Eye (tissue), 1 donor: ENCODE measurements around the gene ACOT11.

Source experiments
- DNase-seq: peaks from one replicate; pipeline ENCODE4 v3.0.0-alpha.2; 2015

The ACOT11 gene

DNA sequence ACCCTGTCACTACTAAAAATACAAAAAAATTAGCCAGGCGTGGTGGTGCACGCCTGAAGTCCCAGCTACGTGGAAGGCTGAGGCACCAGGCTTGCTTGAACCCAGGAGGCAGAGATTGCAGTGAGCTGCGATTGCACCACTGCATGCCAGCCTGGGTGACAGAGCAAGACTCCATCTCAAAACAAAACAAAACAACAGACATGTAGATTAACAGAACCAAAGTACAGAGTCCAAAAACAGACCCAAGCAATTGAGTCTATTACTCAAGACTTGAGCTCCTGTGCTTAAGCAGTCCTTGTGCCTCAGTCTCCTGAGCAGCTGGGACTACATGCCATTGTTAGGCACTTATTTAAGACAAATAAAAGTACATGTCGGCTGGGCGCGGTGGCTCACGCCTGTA lies 9.5 kb upstream of the ACOT11 start:
- DNase-seq, result no peak

DNA sequence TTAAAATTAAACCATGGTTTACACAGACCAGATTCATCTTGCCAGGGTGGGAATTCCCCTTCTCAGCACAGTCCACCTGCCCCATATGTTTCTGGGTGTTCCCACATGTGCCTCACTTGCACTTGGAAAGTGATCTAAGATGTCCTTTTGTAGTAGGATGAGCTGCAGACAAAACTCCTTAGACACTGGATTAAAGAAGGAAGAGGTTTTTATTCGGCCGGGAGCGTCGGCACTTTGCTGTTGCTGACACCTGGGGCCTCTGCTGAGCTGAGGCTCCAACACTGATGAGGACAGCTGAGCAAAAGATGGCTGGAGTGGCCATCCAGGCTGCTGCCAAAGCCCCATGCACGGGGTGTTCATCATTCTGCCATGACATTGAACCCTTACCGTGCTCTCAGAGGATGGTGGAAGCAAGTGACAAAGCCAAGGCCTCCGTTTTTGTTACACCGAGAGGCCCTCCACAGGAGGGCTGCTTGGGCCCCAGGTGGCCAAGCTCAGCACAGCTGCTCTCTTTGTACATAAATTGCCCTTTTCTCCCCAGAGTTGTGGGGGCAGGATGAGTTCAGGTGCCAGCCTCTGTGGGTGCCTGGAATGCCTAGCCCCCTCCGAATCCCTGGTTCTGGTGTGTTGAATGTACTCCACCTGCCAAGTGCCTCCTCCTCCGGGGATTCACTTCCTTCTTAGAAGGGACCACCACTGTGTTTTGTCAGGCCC lies 7.3 kb upstream of the ACOT11 start:
- peak; percentile 17 for DNase-seq

DNA sequence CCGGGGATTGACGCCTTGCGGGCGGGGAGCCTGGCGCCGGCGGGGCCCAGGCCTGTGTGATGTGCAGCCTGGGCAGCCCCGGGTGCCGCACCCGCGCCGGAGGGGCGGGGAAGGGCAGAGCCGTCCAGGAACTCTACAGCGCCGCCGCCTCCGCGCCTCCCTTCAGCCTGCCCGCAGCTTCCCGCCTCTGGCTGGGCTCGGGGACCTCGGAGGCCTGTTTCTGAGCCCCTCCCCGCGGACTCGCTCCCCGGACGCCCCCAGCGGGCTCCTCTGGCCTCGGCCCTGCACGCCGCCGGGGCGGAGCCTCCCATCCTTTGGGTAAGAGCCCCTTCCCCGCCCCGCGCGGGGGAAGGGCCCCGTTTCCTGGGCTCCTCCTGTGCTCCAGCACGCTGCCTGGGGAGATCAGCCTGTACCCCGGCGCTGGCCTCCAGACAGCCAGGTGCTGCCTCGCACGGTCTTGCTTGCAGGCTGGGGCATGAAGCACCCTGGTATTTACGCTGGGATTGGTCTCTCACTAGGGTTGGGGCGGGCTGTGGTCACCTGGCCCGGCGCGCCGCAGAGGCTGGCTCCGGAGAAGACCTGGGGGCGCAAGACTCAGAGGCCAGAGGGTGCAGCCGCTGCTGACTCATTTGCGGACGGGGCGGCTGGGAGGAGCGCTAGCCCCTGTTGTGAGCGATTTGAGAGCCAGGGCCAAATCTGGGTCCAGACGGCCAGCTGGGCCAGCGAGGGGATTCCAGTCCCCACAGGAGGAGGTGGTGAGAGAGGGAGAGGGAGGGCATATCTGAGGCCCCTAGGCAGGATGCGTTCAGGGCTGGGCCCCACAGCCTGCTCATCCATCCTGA lies 5.7 kb upstream of the ACOT11 start:
- peak; percentile 91 for DNase-seq

DNA sequence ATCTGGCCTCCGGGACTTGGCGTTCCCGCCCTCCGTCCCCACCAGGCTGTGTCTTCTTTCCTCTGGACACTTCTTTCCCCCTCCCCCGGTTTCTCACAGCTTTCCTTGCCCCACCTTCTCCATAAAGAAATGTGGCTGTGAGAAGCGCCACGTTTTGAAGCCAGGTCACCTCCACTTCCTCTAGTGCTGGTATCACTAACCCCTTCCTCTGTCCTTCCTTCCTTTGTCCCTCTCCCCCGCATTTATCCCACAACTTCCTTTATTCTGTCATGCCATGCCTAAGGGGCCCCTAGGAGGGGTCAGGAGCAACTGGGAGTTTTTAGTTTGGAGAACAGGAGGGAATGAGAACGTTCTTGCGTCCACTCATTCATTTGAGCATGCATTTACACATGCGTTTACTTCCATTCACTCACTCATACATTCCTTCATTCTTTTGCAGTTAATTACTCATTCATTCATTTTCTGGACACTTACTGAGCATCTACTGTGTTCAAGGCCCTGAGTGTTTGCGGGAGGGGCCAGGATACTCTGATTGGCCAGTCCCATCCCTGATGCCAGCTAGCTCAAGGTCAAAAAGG lies 5.0 kb upstream of the ACOT11 start:
- peak; percentile 67 for DNase-seq

DNA sequence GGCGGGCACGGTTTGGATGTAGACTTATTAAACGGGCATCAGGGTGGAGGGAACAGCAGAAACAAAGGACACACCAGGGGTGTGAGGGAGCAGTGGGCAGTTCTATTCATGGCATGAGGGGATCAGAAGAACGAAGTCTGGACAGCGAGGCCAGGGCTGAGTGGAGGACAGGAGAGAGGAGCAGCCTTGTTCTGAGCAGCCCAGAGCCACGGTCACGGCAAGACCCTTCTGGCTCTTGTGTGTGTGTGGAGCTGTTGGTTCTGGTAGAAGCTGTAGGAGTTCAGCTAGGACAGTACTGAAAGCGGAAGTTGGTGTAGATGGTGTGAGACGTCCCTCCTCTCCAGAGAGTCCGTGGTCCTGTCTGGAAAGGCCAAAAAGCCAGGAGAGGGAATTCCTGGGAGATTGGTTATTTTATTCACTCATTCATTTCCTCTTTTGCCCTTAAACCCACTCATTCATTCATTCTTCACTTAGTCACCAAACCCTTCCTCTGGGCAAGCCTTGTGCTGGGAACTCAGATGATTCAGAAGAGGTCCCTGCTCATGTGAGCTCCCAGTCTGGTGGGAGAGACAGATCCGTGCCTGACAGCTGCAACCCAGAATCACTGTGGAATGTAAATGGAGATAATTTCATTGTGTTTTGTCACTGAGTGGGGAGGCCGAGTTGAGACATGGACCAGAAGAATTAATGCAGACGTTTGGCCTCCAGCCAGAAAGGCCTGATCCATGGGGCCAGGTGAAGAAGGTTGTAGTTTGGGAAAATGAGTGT lies 4.1 kb upstream of the ACOT11 start:
- DNase-seq, result peak; percentile 81

DNA sequence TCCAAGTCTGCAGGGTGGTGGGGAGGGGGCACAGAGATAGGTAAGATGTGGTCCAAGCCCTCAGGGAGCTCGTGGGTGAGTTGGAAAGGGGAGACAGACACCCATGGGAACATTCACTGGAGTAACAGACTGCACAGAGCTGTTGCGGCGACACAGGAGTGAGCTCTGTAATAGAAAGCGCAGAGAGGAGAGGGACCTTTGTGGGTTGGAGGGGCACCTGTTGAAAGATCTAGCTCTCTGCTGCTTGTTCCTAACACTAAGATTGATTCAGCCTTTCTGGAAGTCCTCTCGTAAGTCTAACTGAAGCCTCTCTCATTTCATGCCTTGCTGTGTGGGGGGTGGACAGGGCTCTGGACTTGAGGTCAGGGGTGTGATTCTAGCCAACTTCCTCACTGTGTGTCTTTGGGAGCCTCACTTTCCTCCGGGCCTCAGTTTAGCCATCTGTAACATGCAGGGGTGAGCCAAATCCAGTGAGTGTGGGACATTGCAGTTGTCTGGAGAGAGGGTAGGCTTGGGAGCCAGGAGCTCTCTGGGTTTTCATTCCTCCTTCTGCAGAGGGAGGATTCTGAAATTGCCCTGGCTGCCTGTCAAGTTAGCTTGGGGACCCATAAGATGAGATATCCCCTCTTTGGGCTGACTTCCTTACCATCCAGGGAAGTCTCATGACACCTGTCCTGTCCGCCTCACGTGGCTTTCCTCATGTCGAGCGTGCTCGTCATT lies 2.0 kb upstream of the ACOT11 start:
- DNase-seq, result no peak

DNA sequence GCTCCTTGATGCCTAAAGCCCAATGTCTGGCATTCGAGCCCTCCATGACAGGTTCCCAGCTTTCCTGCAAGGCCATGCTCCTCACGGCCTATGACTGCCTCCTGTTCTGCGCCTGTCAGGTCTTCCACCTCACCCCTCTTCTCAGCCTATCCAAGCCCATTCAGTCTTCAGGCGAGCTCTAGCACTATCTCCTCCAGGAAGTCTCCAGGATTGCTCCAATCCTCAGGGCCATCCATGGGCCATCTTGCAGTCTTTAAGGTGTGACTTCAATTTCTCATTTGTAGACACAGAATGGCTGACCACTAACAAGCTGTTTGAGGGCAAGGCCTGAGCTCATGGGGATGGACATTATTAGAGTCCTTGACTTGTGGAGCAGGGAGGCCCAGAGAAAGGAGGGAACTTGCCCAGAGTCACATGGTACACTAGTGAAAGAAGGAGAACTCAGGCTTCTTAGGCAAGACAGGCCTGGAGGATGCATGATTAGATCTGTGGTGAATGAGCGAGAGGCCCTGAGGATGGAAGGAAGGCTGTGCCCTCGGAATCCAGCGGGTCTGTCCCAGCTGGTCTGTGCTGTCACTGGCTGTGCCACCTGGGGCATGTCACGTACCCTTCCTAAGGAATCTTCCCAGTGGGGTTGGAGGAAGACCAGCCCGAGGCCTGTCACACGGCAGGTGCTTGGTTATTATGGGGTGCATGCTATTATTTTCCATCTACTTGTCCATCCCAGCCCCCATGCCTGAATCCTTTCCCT lies 1.2 kb upstream of the ACOT11 start:
- DNase-seq, result no peak

DNA sequence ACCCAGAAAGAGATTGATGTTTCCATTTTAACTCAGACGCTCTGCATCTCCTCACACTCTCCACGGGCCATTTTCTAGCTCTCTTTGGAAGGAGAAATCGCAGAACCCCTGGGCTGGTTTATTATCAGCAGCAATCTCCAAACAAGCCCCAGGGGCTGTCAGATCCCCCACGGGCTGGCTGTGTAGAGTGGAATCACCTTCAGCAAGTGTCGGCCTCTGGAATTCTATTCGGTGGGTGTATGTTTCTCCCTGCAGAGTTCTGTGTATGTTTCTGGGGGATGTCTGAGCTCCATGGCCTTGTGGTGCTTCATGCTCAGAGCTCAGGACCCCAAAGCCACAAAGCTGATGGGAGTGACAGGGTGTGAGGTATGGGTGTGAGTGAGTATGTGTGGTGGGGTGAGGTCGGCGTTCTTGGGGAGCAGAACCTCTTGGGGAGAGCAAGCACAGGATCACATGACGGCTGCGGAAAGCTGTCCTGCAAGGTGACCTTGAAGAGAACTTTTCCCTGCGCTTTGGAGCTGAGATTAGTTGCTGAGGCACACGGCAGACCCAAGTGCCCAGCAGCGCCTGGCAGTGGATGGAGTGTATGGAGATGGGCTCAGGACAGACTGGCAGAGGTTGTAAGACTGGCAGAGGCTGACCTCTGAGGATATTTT lies 489 bp downstream of the ACOT11 start:
- peak; percentile 50 for DNase-seq

DNA sequence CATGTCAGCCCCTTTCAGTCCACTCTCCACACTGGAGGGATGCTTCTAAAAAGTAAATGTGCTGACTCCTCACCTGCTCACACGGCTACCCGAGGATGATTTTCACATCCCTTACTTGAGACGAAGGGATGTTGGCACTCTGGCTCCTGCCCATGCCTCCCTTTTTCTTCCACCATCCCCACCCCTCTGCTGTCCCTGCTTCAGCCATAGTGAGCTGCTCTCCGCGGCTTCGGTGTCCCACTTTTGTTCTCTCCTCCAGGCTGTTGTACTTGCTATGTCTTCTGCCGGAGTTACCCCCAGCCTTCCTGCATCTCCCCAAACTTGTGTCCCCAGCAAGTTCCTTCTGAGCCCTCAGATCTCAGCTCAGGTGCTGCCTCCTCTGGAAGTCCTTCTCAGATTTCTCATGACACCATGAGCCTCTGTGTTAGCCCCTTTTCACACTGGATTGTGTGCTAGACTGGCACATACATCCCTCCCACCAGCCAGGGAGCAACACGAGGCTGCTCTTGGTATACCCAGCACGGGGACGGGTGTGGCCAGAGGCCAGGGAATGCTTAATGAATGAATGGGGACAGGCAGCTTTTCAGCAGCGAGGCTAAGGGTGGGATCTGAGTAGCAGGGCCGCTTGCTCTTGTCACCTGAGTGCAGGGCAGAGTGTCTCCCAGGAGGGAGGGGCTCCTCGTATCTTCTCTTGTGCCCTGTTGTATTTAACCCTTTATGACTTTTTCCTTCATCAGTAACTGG lies 1.3 kb downstream of the ACOT11 start:
- DNase-seq, result no peak

DNA sequence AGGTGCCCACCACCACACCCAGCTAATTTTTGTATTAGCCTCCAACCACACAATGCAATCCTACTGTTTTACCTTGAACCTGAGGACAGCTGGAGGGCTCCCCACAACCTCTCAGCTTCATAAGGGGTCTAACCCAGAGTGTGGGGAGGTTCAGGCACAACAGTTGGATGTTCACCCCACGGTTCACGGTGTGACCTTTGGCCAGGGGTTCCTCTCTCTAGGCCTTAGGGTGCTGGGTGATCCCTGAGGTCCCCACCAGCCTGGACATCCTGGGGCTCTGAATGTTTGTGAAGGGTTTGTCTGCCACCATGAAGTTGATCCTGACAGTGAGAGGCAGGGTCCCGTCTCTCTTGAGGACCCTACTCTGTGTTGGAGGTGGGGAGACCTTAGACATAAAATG lies 3.9 kb downstream of the ACOT11 start:
- DNase-seq, result no peak

DNA sequence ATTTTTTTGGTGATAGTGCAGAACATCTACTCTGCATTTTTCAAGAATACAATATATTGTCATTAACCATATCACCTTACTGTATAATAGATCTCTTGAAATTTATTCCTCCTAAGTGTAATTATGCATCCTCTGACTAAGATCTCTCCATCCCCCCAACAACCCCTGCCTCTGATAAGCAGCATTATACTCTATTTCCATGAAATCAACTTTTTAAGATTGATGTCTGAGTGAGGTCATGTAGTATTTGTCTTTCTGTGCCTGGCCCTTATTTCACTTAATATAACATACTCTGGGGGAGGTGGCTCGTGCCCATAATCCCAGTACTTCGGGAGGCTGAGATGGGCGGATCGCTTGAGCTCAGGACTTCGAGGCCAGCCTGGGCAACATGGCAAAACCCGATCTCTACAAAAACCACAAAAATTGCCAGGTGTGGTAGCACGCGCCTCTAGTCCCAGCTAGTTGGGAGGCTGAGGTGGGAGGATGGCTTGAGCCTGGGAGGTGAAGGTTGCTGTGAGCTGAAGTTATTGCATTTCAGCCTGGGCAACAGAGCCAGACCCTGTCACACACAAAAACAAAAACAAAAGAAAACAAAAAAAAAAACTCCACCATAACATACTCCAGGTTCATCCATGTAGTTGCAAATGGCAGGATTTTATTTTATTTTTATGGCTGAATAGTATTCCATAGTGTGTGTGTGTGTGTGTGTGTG lies 5.7 kb downstream of the ACOT11 start:
- DNase-seq, result no peak

DNA sequence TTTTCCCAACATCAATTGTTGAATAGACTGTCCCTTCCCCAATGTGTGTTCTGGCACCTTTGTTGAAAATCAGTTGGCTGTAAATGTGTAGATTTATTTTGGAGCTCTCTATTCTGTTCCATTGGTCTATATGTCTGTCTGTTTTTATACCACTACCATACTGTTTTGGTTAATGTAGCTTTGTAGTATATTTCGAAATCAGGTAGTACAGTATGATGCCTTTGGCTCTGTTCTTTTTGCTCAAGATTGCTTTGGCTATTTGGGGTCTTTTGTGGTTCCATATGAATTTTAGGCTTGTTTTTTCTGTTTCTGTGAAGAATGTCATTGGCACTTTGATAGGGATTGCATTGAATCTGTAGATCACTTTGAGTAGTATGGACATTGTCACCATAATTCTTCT lies 8.1 kb downstream of the ACOT11 start:
- no peak for DNase-seq

DNA sequence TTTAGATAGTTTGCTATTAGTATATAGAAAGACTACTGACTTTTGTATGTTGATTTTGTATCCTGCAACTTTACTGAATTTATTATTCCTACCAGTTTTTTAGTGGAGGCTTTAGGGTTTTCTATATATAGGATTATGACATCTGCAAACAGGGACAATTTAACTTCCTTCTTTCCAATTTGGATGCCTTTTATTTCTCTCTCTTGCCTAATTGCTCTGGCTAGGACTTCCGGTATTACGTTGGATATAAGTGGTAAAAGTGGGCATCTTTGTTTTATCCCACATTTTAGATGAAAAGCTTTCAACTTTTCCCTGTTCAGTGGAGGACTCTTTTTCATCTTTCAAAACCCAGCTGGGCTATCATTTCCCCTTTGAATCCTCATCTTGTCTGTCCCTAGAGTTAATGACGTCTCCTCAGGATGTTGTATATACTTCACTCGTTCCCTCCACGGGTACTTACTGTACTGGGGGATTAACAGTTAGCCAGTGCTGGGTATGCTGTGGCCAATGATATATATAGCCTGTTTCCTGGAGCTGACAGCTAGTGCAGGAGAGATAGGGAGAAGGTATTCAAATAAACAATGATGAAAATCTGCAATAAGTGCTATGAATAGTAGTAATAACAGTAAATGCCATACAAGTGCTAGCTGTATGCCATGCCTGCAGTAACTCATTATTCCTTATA lies 9.8 kb downstream of the ACOT11 start:
- DNase-seq, result no peak

DNA sequence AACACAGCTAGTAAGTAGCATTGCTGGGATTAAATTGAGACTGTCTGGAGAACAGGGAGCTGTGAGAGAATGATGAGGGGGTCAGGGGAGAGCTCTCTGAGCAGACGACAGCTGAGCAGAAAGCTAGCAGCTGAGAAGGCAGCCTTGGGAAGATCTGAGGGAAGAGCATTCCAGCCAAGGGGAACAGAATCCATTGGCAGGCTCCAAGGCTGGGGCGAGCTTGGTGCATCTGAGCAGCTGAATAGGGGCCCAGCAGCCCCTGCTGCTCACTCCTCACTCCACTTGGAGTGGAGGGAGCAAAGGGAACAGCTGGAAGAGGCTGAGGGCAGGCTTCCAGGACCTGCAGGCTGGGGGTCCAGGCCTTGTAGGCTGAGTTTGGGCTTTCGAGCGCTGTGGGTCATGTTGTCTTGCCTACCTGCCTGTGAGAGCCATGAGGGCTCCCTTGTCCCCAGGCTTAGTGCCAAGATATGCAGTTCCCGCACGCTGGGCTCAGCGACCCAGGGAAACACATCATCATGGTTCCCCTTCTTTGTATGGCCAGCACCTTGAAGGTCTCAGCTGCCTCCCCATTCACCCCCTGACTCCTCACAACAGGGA lies 10.5 kb downstream of the ACOT11 start:
- no peak for DNase-seq

DNA sequence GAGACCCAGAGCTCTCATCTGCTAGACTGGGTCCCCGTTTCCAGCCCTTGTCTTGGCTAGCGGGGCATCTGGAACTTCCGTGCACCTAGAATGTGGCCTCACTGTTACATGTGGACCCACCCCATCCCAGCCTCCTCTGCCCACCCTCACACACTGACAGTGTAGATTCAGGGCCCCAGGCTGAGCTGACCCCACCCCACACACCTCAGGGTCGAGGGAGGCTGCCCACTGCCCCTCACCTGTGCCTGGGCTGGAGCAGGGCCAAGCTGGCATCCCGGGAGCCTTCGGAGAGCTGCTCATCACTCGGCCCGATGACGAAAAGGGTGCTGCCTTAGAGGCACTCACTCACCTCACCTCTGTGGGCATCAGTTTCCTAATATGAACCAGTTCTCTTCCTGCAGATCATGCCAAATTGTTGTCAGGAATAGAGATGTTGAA lies 11.1 kb downstream of the ACOT11 start:
- no peak for DNase-seq

DNA sequence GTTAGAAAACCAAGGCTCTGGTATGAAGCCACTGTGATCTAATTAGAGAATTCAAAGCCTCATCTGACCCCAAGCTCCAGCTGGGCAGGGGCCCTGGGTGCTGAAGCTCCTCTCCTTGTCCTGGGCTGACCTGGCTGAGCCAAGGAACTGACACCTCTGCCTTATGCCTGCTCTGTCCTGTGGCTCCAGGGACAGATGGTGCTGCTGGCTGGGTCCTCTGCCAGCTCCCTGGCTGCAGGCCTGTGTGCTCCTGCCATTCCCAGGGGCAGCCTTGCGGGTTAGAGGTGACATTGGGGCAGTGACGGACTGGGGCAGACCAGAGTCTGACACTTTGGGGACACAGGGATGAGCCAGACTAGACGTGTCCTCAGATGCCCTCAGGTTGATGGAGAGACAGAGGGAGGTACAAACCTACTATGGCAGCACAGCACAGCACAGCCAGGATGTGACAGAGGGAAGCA lies 11.8 kb downstream of the ACOT11 start:
- no peak for DNase-seq

DNA sequence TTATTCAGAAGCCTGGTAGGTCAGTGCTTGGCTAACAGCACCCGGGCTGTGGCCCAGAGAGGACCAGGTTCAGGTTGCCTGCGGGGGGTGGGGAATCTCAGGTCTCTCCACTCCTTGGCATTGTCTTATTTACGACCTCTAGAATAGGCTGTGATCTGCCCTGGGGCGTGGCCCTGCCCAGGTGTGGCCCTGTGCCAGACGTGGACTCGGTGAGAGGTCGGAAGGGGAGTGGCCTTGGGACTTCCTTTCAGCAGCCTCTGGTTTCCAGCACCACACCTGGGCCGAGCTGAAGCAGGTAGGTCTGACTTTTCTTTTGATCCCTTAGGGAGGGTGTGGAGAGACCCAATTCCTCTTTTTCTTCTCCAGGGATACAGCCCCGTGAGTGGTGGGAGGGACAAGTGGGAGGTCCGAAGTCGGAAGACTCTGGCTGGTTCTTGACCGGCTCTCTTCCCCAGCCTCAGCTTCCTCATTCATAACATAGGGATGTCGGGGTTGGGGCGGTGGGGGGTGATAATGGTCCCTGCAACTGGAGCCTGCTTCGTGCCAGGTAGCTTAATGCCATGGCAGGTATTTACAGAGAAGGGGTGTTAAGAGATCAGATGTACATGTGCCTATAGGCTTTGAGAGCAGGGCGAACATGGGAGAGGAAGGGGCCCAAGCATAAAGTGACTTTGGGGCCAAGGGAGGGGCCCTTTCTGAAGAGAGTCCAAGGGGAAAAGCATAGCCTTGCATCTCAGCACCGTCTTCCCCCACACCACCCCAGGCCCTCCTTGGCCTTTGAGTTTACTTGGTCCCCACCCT lies 16.5 kb downstream of the ACOT11 start:
- DNase-seq, result no peak

DNA sequence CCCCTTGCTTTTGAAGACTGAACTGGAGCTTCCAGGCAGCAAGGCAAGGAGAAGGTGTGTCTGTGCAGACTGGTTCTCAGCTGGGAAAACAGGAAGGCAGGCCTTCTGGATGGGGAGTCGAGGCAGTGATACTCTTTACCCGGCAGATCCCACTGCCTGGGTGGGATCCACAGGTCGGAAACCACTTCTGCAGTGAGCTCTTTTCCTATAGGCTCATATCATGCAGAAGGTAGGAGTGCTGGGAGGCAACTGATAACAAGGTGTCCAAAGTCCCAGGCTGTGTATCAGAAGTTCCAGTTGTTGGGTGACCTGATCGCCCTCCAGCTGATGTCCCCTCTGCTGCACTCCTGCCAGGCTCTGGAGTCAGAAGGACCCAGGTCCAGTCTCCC lies 17.1 kb downstream of the ACOT11 start:
- no peak for DNase-seq
